Calu3 (cell line): ENCODE data around the gene TMC5. TPM values are rescaled to one million over a fixed set of nuclear protein-coding genes. Genes with fewer than 3 reads are reported as not detected.
"Not testable (repeated sequence)": the region's sequence is repeated elsewhere in the genome, so short reads cannot be mapped to it uniquely, and the experiment has no call there.

Experiments
- BruUV-seq: library from RNA; stranded (reverse); fragments of 400-500 nt; replicated peaks from 2 replicates; lab custom pipeline; 2021; lab: Mats Ljungman, UMichigan
- CTCF ChIA-PET: fragments of 300-600 bp; sonication (Branson Sonifier 250); formaldehyde crosslinking; loops from one replicate; lab custom pipeline; 2022; ENCODE audit warnings: antibody characterized with exemption; lab: Charles Lee
- DNase-seq: peaks from one replicate; pipeline ENCODE4 v3.0.0; 2022
- H3K27ac Mint-ChIP-seq: one replicate; pipeline ENCODE4 v1.8.0; 2022; ENCODE audit warnings: mixed read lengths; ENCODE audit not compliant: unreplicated experiment
- H3K27me3 Mint-ChIP-seq: one replicate; pipeline ENCODE4 v1.8.0; 2022; ENCODE audit warnings: mixed read lengths; ENCODE audit not compliant: unreplicated experiment
- H3K36me3 Mint-ChIP-seq: one replicate; pipeline ENCODE4 v1.8.0; 2022; ENCODE audit warnings: mild to moderate bottlenecking, moderate library complexity, mixed read lengths; ENCODE audit not compliant: insufficient read depth, unreplicated experiment
- H3K4me1 Mint-ChIP-seq: one replicate; pipeline ENCODE4 v1.8.0; 2022; ENCODE audit warnings: mild to moderate bottlenecking, low read depth, mixed read lengths; ENCODE audit not compliant: unreplicated experiment
- H3K4me3 Mint-ChIP-seq: one replicate; pipeline ENCODE4 v1.8.0; 2022; ENCODE audit warnings: mild to moderate bottlenecking, low read depth, moderate library complexity, mixed read lengths; ENCODE audit not compliant: unreplicated experiment
- H3K9me3 Mint-ChIP-seq: one replicate; pipeline ENCODE4 v1.8.0; 2022; ENCODE audit warnings: low read depth, mixed read lengths; ENCODE audit not compliant: unreplicated experiment
- CTCF ChIP-seq: fragments of 200-600 bp; IDR thresholded peaks from one replicate; pipeline ENCODE4 v1.8.0; 2022; ENCODE audit warnings: antibody characterized with exemption; ENCODE audit not compliant: unreplicated experiment
- intact Hi-C: fragments of 100-400 bp; cut with micrococcal nuclease; formaldehyde crosslinking; loops from one replicate; pipeline ENCODE4 v1.10.0; 2022; ENCODE audit not compliant: unreplicated experiment
- total RNA-seq: library from RNA; stranded (reverse); gene quantifications from 2 replicates; pipeline ENCODE4 v1.2.3, GENCODE V29; 2022

Gene TMC5
- total RNA-seq, 1 experiment from 2014 or later, result 117 TPM

DNA sequence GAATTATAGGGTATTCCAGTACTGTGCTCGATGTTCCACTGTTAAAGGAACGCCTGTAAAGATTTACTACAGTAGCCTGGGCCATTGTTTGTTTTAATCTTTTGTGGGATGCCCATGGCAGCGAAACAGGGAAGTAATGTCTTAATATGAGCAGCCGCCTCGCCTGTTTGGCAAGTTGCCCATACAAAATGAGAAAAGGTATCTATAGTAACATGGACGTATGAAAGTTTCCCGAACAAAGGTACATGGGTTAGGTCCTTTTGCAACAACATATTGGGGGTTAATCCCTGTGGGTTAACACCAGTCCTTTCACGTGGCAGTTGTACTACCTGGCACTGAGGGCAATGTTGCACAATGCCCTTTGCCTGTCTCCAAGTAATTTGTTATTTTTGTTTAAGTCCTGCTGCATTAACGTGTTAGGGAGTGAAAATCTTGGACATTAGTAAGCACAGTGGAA lies 21.1 kb upstream of the TMC5 start:
- no TSS peak for BruUV-seq
- peak; percentile 80 for DNase-seq
- H3K4me3 Mint-ChIP-seq, result peak overlapping the region; percentile 57
- peak overlapping the region; percentile 95 for H3K27ac Mint-ChIP-seq
- CTCF ChIA-PET, result interaction anchor here (0.9 to 1.0 kb wide), 3 partner anchors 14 to 21 kb away, joined by 3 to 5 read pairs (median 5); partner anchors contain the start of gene TMC5
- intact Hi-C loops, result loop anchor here (1.0 to 2.0 kb wide), 3 partner anchors 14 to 36 kb away; no protein-coding TSS in a partner anchor
- H3K4me1 Mint-ChIP-seq, result peaks cover 51% of the 10 kb centered on the region
- no peak for TF ChIP-seq CTCF
- peaks cover 50% of the 10 kb centered on the region for H3K36me3 Mint-ChIP-seq
- no peaks in the 10 kb centered on the region for H3K27me3 Mint-ChIP-seq
- peaks cover 12% of the 10 kb centered on the region for H3K9me3 Mint-ChIP-seq

DNA sequence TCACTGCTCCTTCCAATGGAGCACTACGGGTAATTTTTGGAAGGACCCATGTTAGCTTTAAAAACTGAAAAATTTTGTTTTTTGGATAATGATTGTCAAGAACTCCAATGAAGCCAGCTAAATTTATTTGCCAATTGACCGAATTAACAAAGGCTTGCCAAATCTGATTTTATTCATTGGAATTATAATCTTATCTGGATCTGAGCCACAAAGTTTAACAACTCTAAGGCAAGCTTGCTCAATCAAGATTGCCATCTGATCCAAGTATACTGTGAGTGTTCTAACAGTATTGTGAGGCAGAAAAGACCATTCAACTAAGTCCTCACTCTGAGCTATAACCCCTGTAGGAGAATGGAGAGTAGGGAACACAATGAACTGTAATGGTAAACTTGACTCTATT lies 20.3 kb upstream of the TMC5 start:
- H3K27ac Mint-ChIP-seq, result peak overlapping the region; percentile 95

GRCh38 chr16:19400711-19401110 lies 17.0 kb upstream of the TMC5 start:
- Mint-ChIP-seq H3K27ac (no peak overlapping the region), H3K4me1 (peaks cover 18% of the 10 kb centered on the region), H3K36me3 (peaks cover 13% of the 10 kb centered on the region), H3K4me3 (no peak overlapping the region), H3K27me3 (no peaks in the 10 kb centered on the region), H3K9me3 (peaks cover 20% of the 10 kb centered on the region)
- no peak for TF ChIP-seq CTCF
- CTCF ChIA-PET, result no interaction called here
- intact Hi-C loops, result no loop called here
- BruUV-seq, result no TSS peak
- no peak for DNase-seq

More for the DNA sequence above, 20.3 kb upstream of the TMC5 start:
- intact Hi-C loops, result loop anchor here (2.0 kb wide), 2 partner anchors 13 to 21 kb away; no protein-coding TSS in a partner anchor
- CTCF ChIA-PET, result interaction anchor here (0.6 to 0.9 kb wide), 2 partner anchors 15 to 1820 kb away, joined by 5 read pairs; no protein-coding TSS in a partner anchor
- Mint-ChIP-seq H3K9me3 (peaks cover 16% of the 10 kb centered on the region), H3K4me1 (peaks cover 51% of the 10 kb centered on the region), H3K36me3 (peaks cover 45% of the 10 kb centered on the region)
- not testable (repeated sequence) for BruUV-seq, H3K4me3 Mint-ChIP-seq, H3K27me3 Mint-ChIP-seq, DNase-seq

DNA sequence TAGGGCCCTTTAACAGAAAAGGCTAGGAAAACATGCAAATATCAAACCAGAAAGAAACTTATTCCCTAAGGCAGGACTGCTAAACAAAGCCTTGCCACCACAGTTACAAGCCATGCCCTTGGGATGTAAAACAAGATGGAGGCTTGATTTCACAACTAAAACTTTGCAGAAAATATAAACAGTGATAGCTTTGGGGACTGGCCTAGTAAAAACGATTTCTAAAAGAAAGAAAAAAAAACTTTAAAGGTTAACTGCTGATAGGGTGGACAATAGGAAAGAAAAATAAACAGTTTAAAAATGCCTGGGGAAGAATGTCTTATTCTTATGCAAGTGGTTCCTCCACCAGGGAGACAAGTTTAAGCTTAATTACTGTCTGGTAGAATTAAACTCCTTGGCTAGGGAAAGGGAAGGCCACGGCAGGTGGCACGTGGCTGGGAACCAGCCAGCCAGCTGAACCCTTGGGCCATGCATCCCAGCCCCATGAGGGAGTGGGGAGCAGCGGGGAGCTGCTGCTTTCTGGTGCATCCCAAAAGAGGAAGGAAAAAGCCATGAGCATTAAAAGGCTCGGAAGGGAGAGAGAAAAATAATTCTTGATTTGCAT lies 10.7 kb upstream of the TMC5 start:
- Mint-ChIP-seq H3K9me3 (peaks cover 17% of the 10 kb centered on the region), H3K4me1 (peaks cover 11% of the 10 kb centered on the region), H3K36me3 (peaks cover 23% of the 10 kb centered on the region), H3K27me3 (no peaks in the 10 kb centered on the region), H3K4me3 (no peak overlapping the region), H3K27ac (no peak overlapping the region)
- BruUV-seq, result no TSS peak
- intact Hi-C loops, result no loop called here
- CTCF ChIA-PET, result no interaction called here
- no peak for DNase-seq
- no peak for TF ChIP-seq CTCF
